HEK293 (cell line): Measurements from ENCODE around the gene LRP1B.

Source experiments
- CTCF ChIA-PET: fragments of 350-600 bp; formaldehyde crosslinking; extraction: SDS; loops from one replicate; lab custom pipeline; 2021; ENCODE audit warnings: antibody characterized with exemption; lab: Yijun Ruan, JAX
- POLR2A ChIA-PET: fragments of 300-600 bp; formaldehyde crosslinking; extraction: SDS; loops from one replicate; lab custom pipeline; 2020; ENCODE audit warnings: antibody characterized with exemption, inconsistent platforms; lab: Yijun Ruan, JAX
- H3K27ac ChIP-seq: fragments of 200-500 bp; sonication (Bioruptor generic); 2 replicates; pipeline ENCODE4 v1.5.1; 2014; ENCODE audit warnings: low read depth, low read length, control low read depth, inconsistent platforms; ENCODE audit errors: extremely low read depth
- H3K36me3 ChIP-seq, 2 experiments: fragments of 200-500 bp in 1 of 2; sonication (Bioruptor generic) in 1 of 2; 1 replicate in 1 of 2; 2 replicates in 1 of 2; pipeline ENCODE4 v1.5.1; 2014 to 2017; ENCODE audit warnings: inconsistent platforms in 2 of 2, low read length in 2 of 2; ENCODE audit not compliant: control insufficient read depth in 2 of 2, insufficient read depth in 1 of 2
- H3K4me1 ChIP-seq: fragments of 200-500 bp; sonication (Bioruptor generic); 2 replicates; pipeline ENCODE4 v1.5.1; 2014; ENCODE audit warnings: mild to moderate bottlenecking, low read length, inconsistent platforms; ENCODE audit not compliant: control insufficient read depth, insufficient read depth
- H3K4me3 ChIP-seq: 2 replicates; pipeline ENCODE4 v1.5.1; 2011; ENCODE audit warnings: low read depth, mild to moderate bottlenecking, control low read depth, low read length, moderate library complexity
- H3K9me3 ChIP-seq: fragments of 200-500 bp; sonication (Bioruptor generic); 2 replicates; pipeline ENCODE4 v1.5.1; 2014; ENCODE audit warnings: low read depth, low read length, inconsistent platforms; ENCODE audit not compliant: control insufficient read depth, insufficient read depth
- KLF8 ChIP-seq: fragments of 450-650 bp; formaldehyde crosslinking; IDR thresholded peaks from 2 replicates; pipeline ENCODE4 v1.5.1; 2016; ENCODE audit warnings: missing biosample characterization, missing genetic modification characterization
- KLF9 ChIP-seq: fragments of 450-650 bp; formaldehyde crosslinking; IDR thresholded peaks from 2 replicates; pipeline ENCODE4 v1.5.1; 2016; ENCODE audit warnings: missing biosample characterization, missing genetic modification characterization, low read depth
- PRDM1 ChIP-seq: fragments of 450-650 bp; formaldehyde crosslinking; IDR thresholded peaks from 2 replicates; pipeline ENCODE4; 2016; ENCODE audit warnings: missing biosample characterization, missing genetic modification characterization
- ZBTB10 ChIP-seq: fragments of 450-650 bp; formaldehyde crosslinking; IDR thresholded peaks from 2 replicates; pipeline ENCODE4 v1.5.1; 2016; ENCODE audit warnings: missing biosample characterization, missing genetic modification characterization
- ZBTB11 ChIP-seq: fragments of 450-650 bp; formaldehyde crosslinking; conservative IDR thresholded peaks from 2 replicates; pipeline ENCODE4 v1.5.1; 2016; ENCODE audit warnings: low read depth, missing biosample characterization, missing genetic modification characterization
- ZFP37 ChIP-seq: fragments of 450-650 bp; formaldehyde crosslinking; IDR thresholded peaks from 2 replicates; pipeline ENCODE4 v1.5.1; 2016; ENCODE audit warnings: missing biosample characterization, missing genetic modification characterization
- ZIC2 ChIP-seq: fragments of 450-650 bp; formaldehyde crosslinking; IDR thresholded peaks from 2 replicates; pipeline ENCODE4 v1.5.1; 2016; ENCODE audit warnings: missing biosample characterization, missing genetic modification characterization
- ZNF24 ChIP-seq: fragments of 450-650 bp; formaldehyde crosslinking; IDR thresholded peaks from 2 replicates; pipeline ENCODE4 v1.5.1; 2016; ENCODE audit warnings: missing biosample characterization, missing genetic modification characterization
- ZNF37A ChIP-seq: fragments of 450-650 bp; IDR thresholded peaks from 2 replicates; pipeline ENCODE4 v1.5.1; 2018; ENCODE audit warnings: missing biosample characterization, missing genetic modification characterization
- ZNF391 ChIP-seq: fragments of 450-650 bp; formaldehyde crosslinking; IDR thresholded peaks from 2 replicates; pipeline ENCODE4 v1.5.1; 2016; ENCODE audit warnings: low read depth, missing biosample characterization, missing genetic modification characterization, borderline replicate concordance
- ZNF423 ChIP-seq: fragments of 450-650 bp; formaldehyde crosslinking; IDR thresholded peaks from 2 replicates; pipeline ENCODE4 v1.5.1; 2016; ENCODE audit warnings: missing biosample characterization, missing genetic modification characterization
- ZNF48 ChIP-seq: fragments of 450-650 bp; formaldehyde crosslinking; IDR thresholded peaks from 2 replicates; pipeline ENCODE4 v1.5.1; 2016; ENCODE audit warnings: missing biosample characterization, missing genetic modification characterization
- ZNF555 ChIP-seq: fragments of 450-650 bp; formaldehyde crosslinking; conservative IDR thresholded peaks from 2 replicates; pipeline ENCODE4 v1.5.1; 2017; ENCODE audit warnings: missing biosample characterization, mild to moderate bottlenecking, missing genetic modification characterization, inconsistent platforms
- ZNF561 ChIP-seq: fragments of 450-650 bp; IDR thresholded peaks from 2 replicates; pipeline ENCODE4 v1.5.1; 2018; ENCODE audit warnings: missing biosample characterization, missing genetic modification characterization, borderline replicate concordance
- ZNF692 ChIP-seq: fragments of 450-650 bp; formaldehyde crosslinking; IDR thresholded peaks from 2 replicates; pipeline ENCODE4 v1.5.1; 2016; ENCODE audit warnings: missing biosample characterization, missing genetic modification characterization
- ZNF791 ChIP-seq: fragments of 450-650 bp; formaldehyde crosslinking; IDR thresholded peaks from 2 replicates; pipeline ENCODE4 v1.5.1; 2016; ENCODE audit warnings: missing biosample characterization, missing genetic modification characterization
- ZXDB ChIP-seq: fragments of 450-650 bp; formaldehyde crosslinking; IDR thresholded peaks from 2 replicates; pipeline ENCODE4 v1.5.1; 2016; ENCODE audit warnings: missing biosample characterization, missing genetic modification characterization
- TF ChIP-seq, protein P1 (sequence below): fragments of 450-650 bp; formaldehyde crosslinking; IDR thresholded peaks from 2 replicates; pipeline ENCODE4 v1.5.1; 2016; ENCODE audit warnings: missing biosample characterization, missing genetic modification characterization
- TF ChIP-seq, protein P2 (sequence below): fragments of 450-650 bp; IDR thresholded peaks from 2 replicates; pipeline ENCODE4 v1.5.1; 2018; ENCODE audit warnings: missing biosample characterization, missing genetic modification characterization
- TF ChIP-seq, protein P3 (sequence below): fragments of 450-650 bp; formaldehyde crosslinking; IDR thresholded peaks from 2 replicates; pipeline ENCODE4 v1.5.1; 2016; ENCODE audit warnings: missing biosample characterization, missing genetic modification characterization

The LRP1B gene

DNA sequence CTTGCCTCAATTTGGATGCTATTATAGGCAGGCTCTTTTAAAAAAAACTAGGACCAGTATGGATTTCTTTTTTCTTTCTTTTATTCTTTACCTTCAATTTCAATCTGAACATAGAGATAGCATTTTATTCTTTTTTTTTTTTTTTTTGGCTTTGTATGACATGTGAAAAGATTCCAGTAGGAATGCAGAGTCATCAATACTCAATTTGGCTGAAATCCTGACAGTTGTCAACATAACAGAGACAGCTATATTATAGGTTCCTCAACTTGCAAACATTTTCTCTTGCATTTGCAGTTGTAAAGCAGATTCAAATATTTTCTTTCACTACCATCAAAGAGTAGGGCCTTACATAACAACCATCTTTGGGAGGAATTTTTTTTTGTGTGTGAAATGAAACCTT lies 334.4 kb downstream of the LRP1B start:
- Histone ChIP-seq H3K4me1 (no peaks in the 10 kb centered on the region), H3K36me3 (no peaks in the 10 kb centered on the region), H3K9me3 (no peaks in the 10 kb centered on the region), H3K4me3 (no peak overlapping the region), H3K27ac (no peak overlapping the region)
- TF ChIP-seq ZXDB (tag by site-specific recombination) (no peak), ZNF561 (tag by site-specific recombination) (no peak), ZNF791 (tag by site-specific recombination) (no peak), PRDM1 (tag by site-specific recombination) (no peak), ZBTB11 (tag by site-specific recombination) (no peak), ZNF48 (tag by site-specific recombination) (no peak), ZNF555 (tag by site-specific recombination) (no peak), ZNF391 (tag by site-specific recombination) (no peak), ZNF692 (tag by site-specific recombination) (no peak), ZIC2 (tag by site-specific recombination) (no peak), KLF9 (tag by site-specific recombination) (no peak), ZBTB10 (tag by site-specific recombination) (no peak), ZNF37A (tag by site-specific recombination) (no peak)
- TF ChIP-seq, protein P1, sequence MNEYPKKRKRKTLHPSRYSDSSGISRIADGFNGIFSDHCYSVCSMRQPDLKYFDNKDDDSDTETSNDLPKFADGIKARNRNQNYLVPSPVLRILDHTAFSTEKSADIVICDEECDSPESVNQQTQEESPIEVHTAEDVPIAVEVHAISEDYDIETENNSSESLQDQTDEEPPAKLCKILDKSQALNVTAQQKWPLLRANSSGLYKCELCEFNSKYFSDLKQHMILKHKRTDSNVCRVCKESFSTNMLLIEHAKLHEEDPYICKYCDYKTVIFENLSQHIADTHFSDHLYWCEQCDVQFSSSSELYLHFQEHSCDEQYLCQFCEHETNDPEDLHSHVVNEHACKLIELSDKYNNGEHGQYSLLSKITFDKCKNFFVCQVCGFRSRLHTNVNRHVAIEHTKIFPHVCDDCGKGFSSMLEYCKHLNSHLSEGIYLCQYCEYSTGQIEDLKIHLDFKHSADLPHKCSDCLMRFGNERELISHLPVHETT = no peak
- POLR2A ChIA-PET = no interaction called here
- CTCF ChIA-PET = interaction anchor here (0.5 kb wide), 1 partner anchor 1214 kb away, joined by 4 read pairs; no protein-coding TSS in a partner anchor

GRCh38 chr2:141791521-141791920 lies 339.3 kb downstream of the LRP1B start:
- ChIA-PET CTCF (no interaction called here), POLR2A (no interaction called here)
- TF ChIP-seq, protein P2, sequence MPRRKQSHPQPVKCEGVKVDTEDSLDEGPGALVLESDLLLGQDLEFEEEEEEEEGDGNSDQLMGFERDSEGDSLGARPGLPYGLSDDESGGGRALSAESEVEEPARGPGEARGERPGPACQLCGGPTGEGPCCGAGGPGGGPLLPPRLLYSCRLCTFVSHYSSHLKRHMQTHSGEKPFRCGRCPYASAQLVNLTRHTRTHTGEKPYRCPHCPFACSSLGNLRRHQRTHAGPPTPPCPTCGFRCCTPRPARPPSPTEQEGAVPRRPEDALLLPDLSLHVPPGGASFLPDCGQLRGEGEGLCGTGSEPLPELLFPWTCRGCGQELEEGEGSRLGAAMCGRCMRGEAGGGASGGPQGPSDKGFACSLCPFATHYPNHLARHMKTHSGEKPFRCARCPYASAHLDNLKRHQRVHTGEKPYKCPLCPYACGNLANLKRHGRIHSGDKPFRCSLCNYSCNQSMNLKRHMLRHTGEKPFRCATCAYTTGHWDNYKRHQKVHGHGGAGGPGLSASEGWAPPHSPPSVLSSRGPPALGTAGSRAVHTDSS (tag by site-specific recombination) = no peak
- TF ChIP-seq, protein P3, sequence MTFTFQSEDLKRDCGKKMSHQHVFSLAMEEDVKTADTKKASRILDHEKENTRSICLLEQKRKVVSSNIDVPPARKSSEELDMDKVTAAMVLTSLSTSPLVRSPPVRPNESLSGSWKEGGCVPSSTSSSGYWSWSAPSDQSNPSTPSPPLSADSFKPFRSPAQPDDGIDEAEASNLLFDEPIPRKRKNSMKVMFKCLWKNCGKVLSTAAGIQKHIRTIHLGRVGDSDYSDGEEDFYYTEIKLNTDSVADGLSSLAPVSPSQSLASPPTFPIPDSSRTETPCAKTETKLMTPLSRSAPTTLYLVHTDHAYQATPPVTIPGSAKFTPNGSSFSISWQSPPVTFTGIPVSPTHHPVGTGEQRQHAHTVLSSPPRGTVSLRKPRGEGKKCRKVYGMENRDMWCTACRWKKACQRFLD (tag by site-specific recombination) = no peak
- no peak for TF ChIP-seq KLF8
- TF ChIP-seq ZNF24 (tag by site-specific recombination) = no peak
- TF ChIP-seq ZNF423 (tag by site-specific recombination) = no peak
- TF ChIP-seq ZFP37 (tag by site-specific recombination) = no peak
- no peaks in the 10 kb centered on the region for H3K4me1 ChIP-seq
- no peaks in the 10 kb centered on the region for H3K36me3 ChIP-seq
- H3K4me3 ChIP-seq = no peak overlapping the region
- H3K9me3 ChIP-seq = no peaks in the 10 kb centered on the region
- no peak overlapping the region for H3K27ac ChIP-seq
